Cardiac muscle cell (in vitro differentiated cells and primary cell): ENCODE data around the gene CPSF6. TPM values are rescaled to one million over a fixed set of nuclear protein-coding genes. Genes with fewer than 3 reads are reported as not detected.
"Not testable (repeated sequence)": the region's sequence is repeated elsewhere in the genome, so short reads cannot be mapped to it uniquely, and the experiment has no call there.

Source experiments
- DNase-seq, 2 donors: peaks; one replicate each; pipeline versions ENCODE4 v3.0.0 to v3.0.0-alpha.2; 2010 to 2017; ENCODE audit warnings: low read depth in 1 of 2, low spot score in 1 of 2
- H3K27ac ChIP-seq: fragments of 200-600 bp; sonication (generic); 2 replicates; pipeline ENCODE4 v1.5.1; 2016
- H3K27me3 ChIP-seq: fragments of 200-600 bp; sonication (generic); 2 replicates; pipeline ENCODE4 v1.6.0; 2016; ENCODE audit warnings: control low read depth
- H3K36me3 ChIP-seq: fragments of 200-600 bp; sonication (generic); 2 replicates; pipeline ENCODE4 v1.5.1; 2016; ENCODE audit warnings: control low read depth
- H3K4me1 ChIP-seq: fragments of 200-600 bp; sonication (generic); 2 replicates; pipeline ENCODE4 v1.8.1; 2017; ENCODE audit warnings: low read depth, mild to moderate bottlenecking, mixed run types
- H3K4me3 ChIP-seq: fragments of 200-600 bp; sonication (generic); 2 replicates; pipeline ENCODE4 v1.5.1; 2016; ENCODE audit warnings: mild to moderate bottlenecking
- H3K9me3 ChIP-seq: fragments of 200-600 bp; sonication (generic); 2 replicates; pipeline ENCODE4 v1.5.1; 2017; ENCODE audit warnings: low read depth, mild to moderate bottlenecking, control low read depth
- polyA plus RNA-seq: library from polyadenylated mRNA; unstranded; fragments of >200 nt; fragmentation: Nextera tagmentation; extraction: Ambion mirVana; gene quantifications from 2 replicates; pipeline ENCODE4 v1.2.1, GENCODE V29; 2016
- total RNA-seq: library from RNA; depleted of rRNA; stranded (reverse); fragments of >200 nt; gene quantifications from 2 replicates; pipeline ENCODE4 v1.2.3, GENCODE V29; 2016
- TF ChIP-seq, protein P1 (sequence below): IDR thresholded peaks from 2 replicates; pipeline ENCODE4 v1.5.1; 2012; ENCODE audit warnings: low read depth, mild to moderate bottlenecking, low read length

CPSF6 gene
- total and polyA plus RNA-seq, 2 experiments from 2014 or later: 51.5 to 88.1 TPM

DNA sequence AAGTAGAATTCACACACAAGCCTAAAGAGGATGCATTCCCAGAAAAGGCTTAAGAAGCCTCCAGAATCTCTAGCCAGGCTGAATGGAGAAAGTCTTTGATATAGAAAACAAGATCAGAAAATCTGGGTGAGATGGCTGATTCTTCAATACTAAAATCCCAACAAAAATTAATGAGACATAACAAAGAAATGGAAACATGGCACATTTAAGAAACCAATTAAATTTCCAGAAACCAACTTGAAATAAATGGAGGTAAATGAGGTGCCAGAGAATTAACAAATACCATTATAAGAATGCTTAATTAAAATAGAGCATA, 51.9 kb downstream of the CPSF6 start:
- TF ChIP-seq, protein P1, sequence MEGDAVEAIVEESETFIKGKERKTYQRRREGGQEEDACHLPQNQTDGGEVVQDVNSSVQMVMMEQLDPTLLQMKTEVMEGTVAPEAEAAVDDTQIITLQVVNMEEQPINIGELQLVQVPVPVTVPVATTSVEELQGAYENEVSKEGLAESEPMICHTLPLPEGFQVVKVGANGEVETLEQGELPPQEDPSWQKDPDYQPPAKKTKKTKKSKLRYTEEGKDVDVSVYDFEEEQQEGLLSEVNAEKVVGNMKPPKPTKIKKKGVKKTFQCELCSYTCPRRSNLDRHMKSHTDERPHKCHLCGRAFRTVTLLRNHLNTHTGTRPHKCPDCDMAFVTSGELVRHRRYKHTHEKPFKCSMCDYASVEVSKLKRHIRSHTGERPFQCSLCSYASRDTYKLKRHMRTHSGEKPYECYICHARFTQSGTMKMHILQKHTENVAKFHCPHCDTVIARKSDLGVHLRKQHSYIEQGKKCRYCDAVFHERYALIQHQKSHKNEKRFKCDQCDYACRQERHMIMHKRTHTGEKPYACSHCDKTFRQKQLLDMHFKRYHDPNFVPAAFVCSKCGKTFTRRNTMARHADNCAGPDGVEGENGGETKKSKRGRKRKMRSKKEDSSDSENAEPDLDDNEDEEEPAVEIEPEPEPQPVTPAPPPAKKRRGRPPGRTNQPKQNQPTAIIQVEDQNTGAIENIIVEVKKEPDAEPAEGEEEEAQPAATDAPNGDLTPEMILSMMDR: no peak
- no peaks in the 10 kb centered on the region for H3K9me3 ChIP-seq
- H3K36me3 ChIP-seq: no peaks in the 10 kb centered on the region
- H3K4me3 ChIP-seq: no peak overlapping the region
- no peak for DNase-seq
- H3K27me3 ChIP-seq: no peaks in the 10 kb centered on the region
- no peak overlapping the region for H3K27ac ChIP-seq
- H3K4me1 ChIP-seq: no peaks in the 10 kb centered on the region

DNA sequence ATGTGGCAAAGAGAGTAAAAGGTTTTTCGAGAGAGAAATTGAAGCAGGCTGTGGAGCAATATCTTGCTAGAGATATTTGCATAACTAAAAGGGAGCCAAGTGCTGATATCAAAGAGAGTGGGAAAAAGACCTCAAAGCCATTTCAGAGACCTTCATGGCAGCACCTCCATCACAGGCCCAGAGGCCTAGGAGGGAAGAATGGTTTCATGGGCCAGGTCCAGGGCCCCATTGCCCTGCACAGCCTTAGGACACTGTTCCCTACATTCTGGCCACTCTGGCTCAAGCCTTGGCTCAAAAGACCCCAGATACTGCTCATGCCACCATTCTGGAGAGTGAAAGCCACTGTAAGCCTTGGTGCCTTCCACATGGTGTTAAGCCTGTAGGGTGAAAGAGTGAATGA, 58.8 kb downstream of the CPSF6 start:
- TF ChIP-seq, protein P1: no peak
- Histone ChIP-seq H3K9me3 (no peaks in the 10 kb centered on the region), H3K4me3 (no peak overlapping the region), H3K36me3 (no peaks in the 10 kb centered on the region), H3K27me3 (no peaks in the 10 kb centered on the region), H3K27ac (no peak overlapping the region), H3K4me1 (no peaks in the 10 kb centered on the region)
- no peak for DNase-seq

DNA sequence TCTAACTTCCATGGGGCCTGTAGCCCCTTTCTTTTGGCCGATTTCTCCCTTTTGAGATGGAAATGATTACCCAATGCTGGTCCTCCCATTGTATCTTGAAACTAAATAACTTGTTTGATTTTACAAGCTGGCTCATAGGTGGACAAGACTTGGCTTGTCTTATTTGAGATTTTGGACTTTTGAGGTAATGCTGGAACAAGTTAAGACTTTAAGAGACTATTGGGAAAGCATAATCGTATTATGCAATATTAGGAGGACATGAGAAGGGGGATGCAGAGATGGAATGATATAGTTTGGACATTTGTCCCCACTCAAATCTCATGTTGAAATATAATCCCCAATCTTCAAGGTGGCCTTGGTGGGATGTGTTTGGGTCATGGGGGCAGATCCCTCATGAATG, 59.6 kb downstream of the CPSF6 start:
- Histone ChIP-seq H3K27me3 (no peaks in the 10 kb centered on the region), H3K4me3 (no peak overlapping the region), H3K27ac (no peak overlapping the region), H3K9me3 (no peaks in the 10 kb centered on the region), H3K36me3 (no peaks in the 10 kb centered on the region), H3K4me1 (no peaks in the 10 kb centered on the region)
- TF ChIP-seq, protein P1: no peak
- no peak for DNase-seq

DNA sequence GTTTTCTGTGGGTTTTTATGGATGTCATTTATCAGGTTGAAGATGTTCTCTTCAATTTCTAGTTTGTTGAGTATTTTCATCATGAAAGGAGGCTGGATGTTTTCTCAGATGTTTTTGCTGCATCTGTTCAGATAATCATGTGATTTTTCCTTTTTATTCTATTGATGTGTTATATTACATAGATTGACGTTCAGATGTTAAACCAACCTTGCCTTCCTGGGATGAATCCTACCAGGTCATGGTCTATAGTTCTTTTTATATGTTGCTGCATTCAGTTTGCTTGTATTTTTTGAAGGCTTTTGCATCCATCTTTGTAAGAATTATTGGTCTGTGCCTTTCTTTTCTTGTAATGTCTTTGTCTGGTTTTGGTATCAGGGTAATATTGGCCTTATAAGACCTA, 64.9 kb downstream of the CPSF6 start:
- TF ChIP-seq, protein P1: no peak
- Histone ChIP-seq H3K9me3 (no peaks in the 10 kb centered on the region), H3K4me3 (no peak overlapping the region), H3K27ac (no peak overlapping the region), H3K4me1 (no peaks in the 10 kb centered on the region), H3K27me3 (no peaks in the 10 kb centered on the region), H3K36me3 (no peaks in the 10 kb centered on the region)
- no peak for DNase-seq

DNA sequence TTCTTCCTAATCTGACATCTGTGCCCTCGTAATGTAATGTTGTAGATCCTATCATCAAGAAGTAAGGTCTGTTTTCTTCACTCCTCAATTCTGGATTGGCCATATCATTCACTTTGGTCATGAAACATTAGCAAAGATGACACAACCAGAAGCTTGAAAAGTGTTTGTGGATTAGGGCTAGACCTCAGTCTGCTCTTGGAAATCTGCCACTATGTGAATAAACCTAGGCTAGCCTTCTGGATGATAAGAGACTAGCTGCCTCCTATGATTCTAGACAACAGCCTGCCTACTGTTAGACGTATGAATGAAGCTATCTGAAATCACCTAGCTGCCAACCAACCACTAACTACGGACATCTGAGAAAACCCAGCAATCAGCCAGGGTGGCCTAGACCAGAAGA, 70.1 kb downstream of the CPSF6 start:
- Histone ChIP-seq H3K9me3 (no peaks in the 10 kb centered on the region), H3K4me1 (no peaks in the 10 kb centered on the region), H3K4me3 (no peak overlapping the region), H3K27ac (no peak overlapping the region), H3K36me3 (no peaks in the 10 kb centered on the region), H3K27me3 (no peaks in the 10 kb centered on the region)
- peak in 1 of 2 donors; percentile 26 for DNase-seq
- TF ChIP-seq, protein P1: no peak

DNA sequence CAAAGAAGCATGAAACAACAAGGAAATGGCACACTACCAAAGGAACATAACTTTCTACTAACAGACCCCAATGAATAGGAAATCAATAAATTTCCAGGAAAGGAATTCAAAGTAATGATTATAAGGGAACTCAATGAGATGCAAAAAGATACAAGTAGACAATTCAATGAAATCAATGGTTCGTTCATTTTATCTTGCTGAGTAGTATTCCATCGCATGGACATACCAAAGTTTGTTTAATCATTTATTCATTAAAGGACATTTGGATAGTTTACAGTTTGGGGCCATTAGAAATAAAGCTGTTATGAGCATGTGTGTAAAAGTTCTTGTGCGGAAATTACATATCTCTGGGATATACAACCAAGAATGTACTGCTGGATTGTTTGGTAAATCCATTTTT, 73.8 kb downstream of the CPSF6 start:
- Histone ChIP-seq H3K4me1 (no peaks in the 10 kb centered on the region), H3K9me3 (no peaks in the 10 kb centered on the region), H3K27ac (no peak overlapping the region), H3K4me3 (no peak overlapping the region), H3K27me3 (no peaks in the 10 kb centered on the region), H3K36me3 (no peaks in the 10 kb centered on the region)
- TF ChIP-seq, protein P1: no peak
- no peak for DNase-seq

DNA sequence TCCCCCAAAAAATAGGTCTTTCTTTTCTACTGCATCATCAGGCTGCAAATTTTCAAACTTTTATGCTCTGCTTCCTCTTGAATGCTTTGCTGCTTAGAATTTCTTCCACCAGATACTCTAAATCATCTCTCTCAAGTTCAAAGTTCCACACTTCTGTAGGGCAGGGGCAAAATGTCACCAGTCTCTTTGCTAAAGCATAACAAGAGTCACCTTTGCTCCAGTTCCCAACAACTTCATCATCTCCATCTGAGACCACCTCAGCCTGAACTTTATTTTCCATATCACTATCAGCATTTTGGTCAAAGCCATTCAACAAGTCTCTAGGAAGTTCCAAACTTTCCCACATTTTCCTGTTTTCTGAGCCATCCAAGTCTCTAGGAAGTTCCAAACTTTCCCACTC, 77.4 kb downstream of the CPSF6 start:
- not testable (repeated sequence) for H3K4me1 ChIP-seq, H3K4me3 ChIP-seq, DNase-seq, H3K27me3 ChIP-seq, H3K9me3 ChIP-seq, H3K27ac ChIP-seq, H3K36me3 ChIP-seq

DNA sequence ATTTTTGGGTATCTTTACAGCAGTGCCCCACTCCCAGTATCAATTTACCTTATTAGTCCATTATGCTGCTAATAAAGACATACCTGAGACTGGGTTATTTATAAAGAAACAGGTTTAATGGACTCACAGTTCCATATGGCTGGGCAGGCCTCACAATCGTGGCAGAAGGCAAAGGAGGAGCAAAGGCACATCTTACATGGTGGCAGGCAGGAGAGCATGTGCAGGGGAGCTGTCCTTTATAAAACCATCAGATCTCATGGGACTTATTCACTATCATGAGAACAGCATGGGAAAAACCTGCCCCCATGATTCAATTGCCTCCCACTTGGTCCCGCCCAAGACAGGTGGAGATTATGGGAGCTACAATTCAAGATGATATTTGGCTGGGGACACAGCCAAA, 77.9 kb downstream of the CPSF6 start:
- not testable (repeated sequence) for DNase-seq, H3K27ac ChIP-seq, H3K36me3 ChIP-seq, H3K27me3 ChIP-seq, H3K4me3 ChIP-seq, H3K4me1 ChIP-seq, H3K9me3 ChIP-seq
